KBM-7 (cell line): ENCODE results near the gene ITGB8.

Experiments used
- DNase-seq: peaks from one replicate; pipeline ENCODE4 v3.0.0-alpha.2; 2015
- in situ Hi-C: fragments of 300-500 bp; cut with MboI; formaldehyde crosslinking; loops from 2 replicates; pipeline ENCODE4 v1.14.3; 2020; ENCODE audit warnings: low sequenced_read_pairs, low pct_unique_long_range_greater_than_20kb, mixed read lengths

Gene ITGB8

DNA sequence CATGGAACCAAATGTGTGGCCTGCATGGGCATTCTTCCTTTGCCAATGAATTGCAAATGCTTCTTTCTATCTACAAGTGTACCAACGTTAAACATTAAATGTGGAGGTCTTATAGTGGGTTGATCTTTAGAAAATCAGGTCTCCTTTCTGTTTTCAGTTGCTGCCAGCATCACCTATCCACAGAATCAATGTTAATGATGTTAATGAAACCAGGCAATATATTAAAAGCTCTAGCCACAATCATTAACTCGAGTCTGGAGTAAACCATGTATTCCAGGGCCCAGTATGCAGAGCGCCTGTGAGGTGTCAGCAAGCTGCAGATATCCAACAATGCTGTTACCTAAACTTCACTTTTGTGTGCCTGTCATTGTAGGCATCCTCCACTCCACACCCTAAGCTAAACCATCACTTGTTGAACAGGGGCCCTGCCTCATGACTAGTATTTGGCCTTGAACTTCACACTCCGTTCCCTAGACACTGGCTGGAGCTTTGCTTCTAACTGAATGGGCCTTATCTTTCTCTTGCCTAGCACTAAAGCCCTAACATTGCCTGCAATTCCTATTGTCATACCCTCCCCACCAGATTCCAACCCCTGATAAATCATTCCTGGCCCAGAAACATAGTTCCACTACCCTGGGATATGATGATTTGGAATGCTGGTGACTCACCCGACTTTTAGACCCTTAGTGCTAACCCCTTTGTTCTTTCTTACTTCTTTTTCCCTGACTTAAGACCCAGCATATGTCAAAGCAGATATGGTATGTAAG is 24.3 kb upstream of the ITGB8 start:
- in situ Hi-C loops = no loop called here
- no peak for DNase-seq

DNA sequence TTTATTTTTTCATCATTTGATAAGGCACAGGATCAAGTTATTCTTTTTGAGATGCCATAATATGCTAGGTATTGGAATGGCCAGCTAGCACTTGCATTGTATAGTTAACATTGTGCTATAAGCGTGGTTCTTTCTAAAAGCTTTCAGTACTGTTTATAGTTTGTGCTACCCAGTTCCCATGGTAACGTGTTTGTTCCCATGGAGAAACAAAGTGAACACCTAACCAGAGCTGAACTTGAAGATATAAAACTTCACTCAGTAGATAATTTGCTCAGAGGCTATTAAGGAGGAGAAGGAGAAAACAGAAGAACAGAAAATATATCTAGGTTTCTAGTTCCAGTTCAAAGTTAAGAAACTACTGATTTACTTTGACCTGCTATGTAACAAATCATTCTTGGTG is 23.6 kb upstream of the ITGB8 start:
- in situ Hi-C loops = no loop called here
- peak; percentile 30 for DNase-seq

DNA sequence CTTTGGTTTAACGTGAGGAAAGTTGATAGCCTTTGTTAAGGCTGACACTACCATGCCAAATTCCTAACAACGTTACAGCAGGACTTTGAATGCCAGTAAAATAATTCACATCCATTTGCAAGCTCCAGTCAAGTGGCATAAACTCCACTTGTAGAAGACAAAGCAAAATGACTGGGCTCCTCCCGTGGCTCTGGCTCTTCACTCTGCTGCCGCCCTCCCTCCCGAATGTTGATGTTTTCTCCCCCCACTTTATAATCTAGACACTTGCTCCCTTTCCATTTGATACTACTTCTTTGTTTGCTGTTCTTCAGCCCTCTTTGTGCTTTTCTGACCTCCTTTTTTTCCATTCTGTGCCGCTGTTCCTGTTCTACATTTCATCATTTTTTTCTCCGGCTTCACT is 22.8 kb upstream of the ITGB8 start:
- no peak for DNase-seq
- in situ Hi-C loops = no loop called here

DNA sequence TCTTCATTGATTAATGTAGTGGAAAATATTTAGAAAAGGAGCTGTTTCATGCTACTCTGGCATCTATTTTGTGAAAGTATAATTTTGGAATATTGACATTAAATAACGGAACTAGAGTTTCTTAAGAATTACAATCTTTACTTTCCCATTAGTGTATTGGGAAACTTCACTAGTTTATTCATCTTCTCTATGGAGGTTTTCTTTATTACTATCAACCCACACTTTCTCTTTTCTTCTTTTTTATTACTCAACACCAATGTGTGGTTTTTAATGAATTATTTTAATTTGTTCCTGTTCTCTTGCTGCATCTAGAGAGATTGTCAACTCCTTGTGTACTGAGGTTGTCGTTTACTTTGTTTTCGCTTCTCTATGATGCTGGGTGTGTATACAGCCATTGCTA is 20.4 kb upstream of the ITGB8 start:
- in situ Hi-C loops = no loop called here
- no peak for DNase-seq

DNA sequence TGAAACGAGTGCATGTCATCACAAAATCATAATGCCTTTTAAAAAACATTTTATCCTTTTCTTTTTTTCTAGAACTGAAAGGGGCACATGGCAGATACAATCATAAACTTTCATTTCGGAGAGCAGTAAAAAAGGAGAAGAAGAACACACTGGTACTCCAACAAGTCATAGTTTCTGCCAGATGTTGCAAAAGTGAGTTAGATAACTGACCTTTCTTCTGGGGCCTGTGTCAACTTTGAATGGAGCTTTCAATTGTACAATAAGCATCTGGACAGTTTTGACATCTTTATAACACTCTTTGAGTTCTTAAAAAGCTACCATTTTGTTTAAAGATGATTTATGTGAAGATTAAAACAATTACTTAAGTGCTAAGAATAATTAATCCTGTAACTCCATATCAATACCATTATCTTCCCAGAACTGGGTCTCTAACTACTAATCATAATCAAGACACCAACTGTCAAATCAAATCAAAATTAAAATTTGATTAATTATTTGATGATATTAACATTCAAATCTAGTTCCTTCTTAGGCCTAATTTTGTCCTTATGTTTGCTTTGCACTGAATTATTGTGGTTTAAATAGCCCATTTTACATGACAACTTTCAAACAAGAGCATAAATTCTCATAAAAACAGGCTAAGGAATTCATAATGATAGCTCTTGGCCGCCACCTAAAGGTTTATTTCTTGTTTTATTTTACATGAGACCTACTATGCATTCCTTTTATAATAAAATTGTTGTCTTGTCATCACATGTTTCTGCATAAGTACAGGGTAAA is 19.5 kb upstream of the ITGB8 start:
- in situ Hi-C loops = no loop called here
- DNase-seq = peak; percentile 80

DNA sequence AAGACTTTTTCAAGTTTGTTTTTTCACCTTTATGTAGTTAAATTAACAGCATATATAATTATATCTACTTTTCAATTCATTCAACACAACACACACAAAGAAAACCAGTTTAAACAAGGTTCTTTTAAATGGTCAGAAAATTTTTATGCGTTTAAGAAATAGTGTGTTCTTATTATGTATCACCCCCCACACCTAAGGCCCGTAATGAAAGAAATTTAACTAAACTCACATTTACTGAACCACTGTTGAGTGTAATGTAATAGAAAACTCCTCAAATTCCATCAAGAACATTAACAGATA is 19.0 kb upstream of the ITGB8 start:
- DNase-seq = no peak
- in situ Hi-C loops = no loop called here

DNA sequence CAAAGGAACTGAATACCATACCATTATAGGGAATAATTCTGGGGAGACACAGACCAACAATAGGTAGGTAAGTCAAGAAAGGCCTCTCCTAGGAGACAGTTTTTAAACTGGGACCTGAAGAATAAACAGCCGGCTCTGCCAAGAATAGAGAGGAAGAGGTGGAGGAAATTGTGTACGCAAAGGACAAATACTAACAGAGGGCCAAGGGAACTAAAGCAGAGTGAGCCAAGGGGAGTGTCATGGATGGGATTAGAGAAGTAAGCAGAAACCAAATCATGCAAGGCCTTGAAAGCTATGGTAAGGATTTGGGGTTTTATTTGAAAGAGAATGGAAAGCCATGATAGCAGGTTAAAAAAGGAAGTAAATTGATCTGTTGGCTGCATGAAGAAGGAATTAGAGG is 18.1 kb upstream of the ITGB8 start:
- DNase-seq = peak; percentile 47
- in situ Hi-C loops = no loop called here

DNA sequence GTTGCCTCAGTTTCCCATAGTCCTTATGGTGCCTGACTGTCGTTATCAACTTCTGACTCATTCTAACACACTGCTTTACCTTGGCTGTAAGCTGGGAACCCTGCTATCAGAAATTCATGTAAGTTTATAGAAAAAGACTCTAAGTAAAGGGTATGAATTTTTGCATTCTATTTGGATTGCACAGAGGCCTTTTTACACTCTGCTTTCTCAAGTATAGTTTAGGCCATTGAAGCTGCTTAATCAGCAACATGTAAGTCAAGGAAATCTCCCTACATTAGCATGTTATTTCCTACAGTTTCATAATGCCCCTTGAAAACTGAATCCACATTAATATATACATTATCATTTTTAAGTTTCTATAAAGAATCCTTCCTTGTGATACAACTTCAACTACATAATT is 17.1 kb upstream of the ITGB8 start:
- in situ Hi-C loops = no loop called here
- no peak for DNase-seq

DNA sequence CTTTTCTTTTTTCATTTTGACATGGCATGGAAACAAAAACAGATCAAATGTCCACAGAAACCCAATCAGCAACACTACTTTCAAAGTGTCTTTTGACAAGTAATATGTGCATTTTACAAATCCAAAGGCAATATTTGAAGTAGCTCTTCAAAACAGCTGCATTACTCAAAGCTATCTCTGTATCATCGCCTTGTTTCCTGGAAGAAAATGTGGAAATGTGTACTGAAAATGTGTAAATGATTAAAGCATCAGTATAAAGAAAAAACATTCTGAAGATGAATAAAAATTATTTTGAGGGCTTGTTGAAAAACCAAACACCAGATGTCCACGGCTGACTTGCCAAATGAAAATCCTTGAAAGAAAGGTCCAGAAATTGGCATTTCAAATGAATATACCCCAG is 16.5 kb upstream of the ITGB8 start:
- in situ Hi-C loops = no loop called here
- no peak for DNase-seq

DNA sequence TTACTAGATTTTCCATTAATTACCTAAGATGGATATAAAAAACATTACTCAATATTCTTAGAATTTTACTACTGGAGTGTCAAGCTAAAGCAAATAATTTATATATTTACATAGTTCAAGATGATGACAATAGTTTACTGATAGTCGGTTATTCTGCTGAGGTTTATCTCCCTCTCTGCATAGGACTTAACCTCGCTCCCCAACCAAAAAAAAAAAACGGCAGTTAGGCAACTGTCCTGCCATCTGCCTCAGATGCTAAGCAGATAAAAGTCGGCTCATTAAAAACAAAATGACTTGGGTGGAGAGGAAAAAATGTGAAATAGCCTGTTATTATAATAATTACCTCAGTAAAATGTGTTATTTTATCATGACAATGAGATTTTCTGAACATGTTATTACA is 14.0 kb upstream of the ITGB8 start:
- in situ Hi-C loops = no loop called here
- no peak for DNase-seq

DNA sequence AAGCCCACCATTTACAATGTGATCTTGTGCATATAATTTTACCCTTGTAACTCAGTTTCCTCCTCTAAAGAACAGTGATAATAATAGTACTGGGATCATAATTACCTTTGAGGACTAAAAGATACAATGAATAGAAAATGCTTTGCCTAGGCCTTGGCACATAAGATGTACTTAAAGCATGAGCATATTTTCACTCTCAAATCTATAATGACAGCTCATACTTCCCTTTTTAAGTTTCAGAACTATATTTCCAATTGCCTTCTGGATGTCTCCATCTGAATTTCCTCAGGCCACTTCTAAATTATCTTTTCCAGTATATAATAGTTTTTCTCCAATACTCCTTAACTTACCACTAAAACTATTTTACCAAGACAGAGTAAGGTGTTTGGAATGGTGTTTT is 13.3 kb upstream of the ITGB8 start:
- in situ Hi-C loops = no loop called here

DNA sequence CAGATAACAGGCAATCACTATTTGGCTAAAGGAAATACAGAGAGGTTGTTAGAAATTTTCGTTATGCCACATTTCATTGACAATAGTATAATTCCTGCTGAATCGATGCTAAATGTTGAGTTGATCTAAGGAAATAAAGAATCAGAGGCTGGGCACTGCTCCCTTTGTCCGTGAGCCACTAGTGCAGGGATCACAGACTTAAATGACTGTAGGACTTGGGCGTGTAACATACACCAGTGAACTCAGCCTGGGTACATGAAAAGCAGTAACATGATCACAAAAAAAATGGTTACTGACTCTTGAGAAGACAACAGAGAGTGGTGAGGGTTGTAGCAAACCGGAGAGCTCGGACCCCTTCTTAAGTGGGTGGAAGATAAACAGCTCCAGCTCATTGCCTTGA is 11.8 kb upstream of the ITGB8 start:
- in situ Hi-C loops = no loop called here
- no peak for DNase-seq

More for the DNA sequence above, 13.3 kb upstream of the ITGB8 start:
- DNase-seq = no peak

DNA sequence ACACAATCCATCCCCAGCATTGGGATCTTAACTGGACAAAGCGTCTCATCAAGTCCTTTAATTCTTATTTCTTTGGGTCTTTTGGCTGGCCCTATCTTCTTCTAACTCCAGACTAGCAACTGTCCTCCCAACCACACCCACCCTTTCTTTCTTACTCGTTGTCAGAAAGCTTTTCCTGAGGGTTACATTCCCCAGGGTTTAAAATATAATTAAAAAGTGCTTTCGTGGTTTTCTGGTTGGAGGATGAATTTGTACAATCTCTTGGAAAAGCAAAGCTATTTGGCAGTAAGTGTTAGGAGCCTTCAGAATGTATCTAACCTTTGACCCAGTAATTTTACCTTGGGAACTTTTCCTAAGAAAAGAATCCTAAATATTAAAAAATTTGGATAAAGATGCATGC is 10.4 kb upstream of the ITGB8 start:
- in situ Hi-C loops = no loop called here
- no peak for DNase-seq

DNA sequence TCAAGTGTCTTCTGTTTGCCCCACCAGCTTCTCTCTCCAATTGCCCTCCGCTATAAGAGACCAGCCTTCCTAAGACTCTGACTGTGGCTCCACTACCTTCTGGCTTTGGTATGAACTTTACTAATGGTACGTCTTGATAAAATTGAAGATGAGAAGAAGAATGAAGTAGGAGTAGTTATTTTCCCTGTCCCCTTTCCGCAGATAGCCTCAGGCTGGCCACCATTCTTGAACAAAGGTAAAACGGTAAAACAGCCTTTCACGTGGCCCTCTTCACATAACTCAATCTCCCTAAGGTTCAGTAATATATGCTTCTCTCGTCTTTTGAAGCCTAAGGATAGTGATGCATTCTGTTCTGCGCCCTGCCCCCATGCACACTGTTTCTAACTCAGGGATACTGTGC is 9.9 kb upstream of the ITGB8 start:
- DNase-seq = no peak
- in situ Hi-C loops = no loop called here

DNA sequence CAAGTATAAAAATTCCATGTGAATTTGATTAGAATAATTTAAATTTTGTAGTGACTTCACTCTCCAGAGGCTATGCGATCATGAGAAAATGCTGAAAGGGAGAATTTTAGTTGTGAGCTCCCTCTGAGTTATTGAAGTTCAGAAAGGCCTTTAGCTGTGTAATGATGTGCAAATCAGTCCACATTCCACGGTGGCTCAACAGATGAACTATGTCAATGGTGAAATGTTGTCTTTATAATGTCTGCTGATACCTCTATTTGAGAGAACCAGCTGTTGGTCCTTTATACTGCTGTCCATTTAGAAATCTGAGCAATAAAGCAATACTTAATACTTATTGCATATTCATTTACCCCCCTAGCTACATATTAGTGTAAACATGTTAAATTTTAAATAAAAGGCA is 7.1 kb upstream of the ITGB8 start:
- no peak for DNase-seq

DNA sequence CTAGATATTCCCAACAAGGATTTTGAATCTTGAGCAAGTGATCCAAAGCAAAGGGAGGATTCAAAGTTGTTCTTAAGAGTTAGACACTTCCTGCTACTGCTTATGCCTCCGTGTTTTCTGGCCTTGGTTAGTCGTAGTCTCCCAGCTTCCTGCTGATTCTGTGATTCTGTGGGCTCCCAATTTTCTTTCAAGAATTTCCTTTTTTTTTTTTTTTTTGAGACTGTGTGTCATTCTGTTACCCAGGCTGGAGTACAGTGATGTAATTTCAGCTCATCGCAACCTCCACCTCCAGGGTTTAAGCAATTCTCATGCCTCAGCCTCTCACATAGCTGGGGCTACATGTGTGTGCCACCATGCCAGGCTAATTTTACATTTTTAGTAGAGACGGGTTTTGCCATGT is 4.4 kb upstream of the ITGB8 start:
- in situ Hi-C loops = no loop called here

More for the DNA sequence above, 7.1 kb upstream of the ITGB8 start:
- in situ Hi-C loops = no loop called here

DNA sequence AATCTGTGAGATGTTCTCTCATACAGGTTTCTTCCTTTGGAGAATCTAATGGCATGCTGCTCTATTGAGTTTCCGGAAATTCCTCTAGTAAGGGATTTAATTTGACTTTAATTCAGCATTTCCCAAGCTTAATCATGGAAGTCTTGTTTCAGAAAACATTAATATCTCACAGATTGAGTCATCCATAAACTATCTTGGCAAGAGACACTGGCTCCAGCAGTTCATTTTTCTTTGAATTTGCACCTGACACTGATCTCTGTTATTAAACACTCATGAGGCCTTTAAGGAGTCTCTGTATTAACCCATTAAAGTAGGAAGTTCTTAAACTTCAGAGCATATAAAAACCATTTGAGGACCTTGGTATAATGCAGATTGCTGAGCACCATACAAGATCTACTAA is 3.6 kb upstream of the ITGB8 start:
- in situ Hi-C loops = no loop called here
- no peak for DNase-seq

More for the DNA sequence above, 4.4 kb upstream of the ITGB8 start:
- DNase-seq = no peak

DNA sequence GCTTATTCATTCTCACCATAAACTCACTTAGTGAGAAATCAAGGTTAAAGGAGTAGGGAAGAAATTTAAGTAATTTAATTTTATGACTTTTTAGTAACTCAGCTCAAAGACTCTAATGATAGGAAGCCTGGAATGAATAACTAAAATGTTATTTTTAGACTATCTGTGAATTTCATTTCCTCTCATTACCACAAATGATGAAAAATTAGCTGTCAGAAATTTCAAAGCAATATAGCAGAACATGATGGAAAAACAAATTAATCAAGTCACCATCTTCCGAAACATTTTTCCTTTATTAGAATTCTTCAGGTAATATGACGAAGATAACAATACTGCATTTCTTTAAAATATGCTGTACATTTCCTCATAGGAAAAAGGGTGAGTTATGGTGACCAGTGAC is 2.7 kb upstream of the ITGB8 start:
- no peak for DNase-seq
- in situ Hi-C loops = no loop called here

DNA sequence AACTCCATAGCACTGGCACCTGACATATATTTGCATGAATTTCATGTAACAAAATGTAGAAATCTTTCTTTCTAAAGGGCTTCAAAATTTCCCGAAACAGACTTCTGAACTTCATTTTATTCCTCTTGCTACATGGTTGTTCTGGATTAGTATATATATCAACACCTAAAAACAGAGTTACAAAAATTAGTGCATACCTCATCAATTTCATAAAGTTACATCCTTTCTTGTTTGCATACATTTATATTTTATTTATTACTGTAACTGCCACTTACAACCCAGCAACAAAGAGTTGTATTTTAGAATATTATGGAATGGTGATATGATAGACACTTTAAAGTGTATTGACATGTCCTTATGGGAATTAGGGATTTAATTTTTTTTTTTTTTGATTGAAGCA is 2.0 kb upstream of the ITGB8 start:
- no peak for DNase-seq
- in situ Hi-C loops = no loop called here

DNA sequence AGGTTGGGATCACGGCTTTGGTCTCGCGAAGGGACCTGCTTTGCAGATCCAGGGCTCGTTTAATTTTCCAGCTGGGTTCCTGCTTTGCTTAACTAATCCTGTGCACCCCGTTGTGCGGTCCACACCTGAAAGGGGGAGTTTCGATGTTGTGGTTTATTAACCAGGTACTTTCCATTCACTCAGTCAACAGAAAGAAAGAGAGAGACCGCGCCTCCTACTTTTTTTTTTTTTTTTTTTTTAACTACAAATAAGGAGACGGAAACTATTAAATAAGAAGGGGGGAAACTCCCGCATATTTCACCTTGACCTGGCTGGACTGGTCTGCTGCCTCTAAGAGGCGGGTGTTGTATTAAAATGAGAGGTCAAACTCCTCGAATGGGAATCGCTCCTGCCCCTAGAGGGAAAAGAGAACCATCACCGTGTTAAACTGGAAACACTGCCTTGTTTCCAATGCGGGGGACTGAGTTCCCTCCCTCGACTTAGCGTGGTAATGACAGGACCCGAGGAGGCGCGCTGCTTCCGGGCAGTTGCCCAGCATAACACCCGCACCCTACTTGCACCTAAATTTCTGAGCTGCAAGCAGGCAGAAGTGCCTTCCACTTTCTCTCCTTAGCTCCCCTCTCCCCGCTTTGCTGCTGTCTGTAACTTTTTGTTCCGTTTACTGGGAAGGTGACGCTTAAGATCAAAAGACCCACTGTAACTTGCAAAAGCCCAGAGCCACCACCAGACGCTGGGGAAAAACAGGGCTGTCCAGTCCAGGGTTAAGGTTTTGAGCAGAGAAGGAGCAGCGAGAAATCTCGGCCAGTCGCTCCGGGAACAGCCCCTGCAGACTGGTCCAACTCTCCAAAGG is 1.1 kb upstream of the ITGB8 start:
- in situ Hi-C loops = no loop called here
- peak; percentile 69 for DNase-seq
